WTC11 (cell line): ENCODE measurements around the gene WWC1. TPM values are rescaled to one million over a fixed set of nuclear protein-coding genes. Genes with fewer than 3 reads are reported as not detected.

ENCODE experiments used
- ATAC-seq: fragments of 200-7000 bp; cut with Tn5 transposase; 2 replicates; pipeline ENCODE4 v1.10.0; 2021; ENCODE audit warnings: mild to moderate bottlenecking, moderate library complexity
- CTCF ChIA-PET: fragments of 300-600 bp; sonication (Branson Sonifier 250); formaldehyde crosslinking; loops from one replicate; lab custom pipeline; 2021; ENCODE audit warnings: antibody characterized with exemption; lab: Charles Lee
- POLR2A ChIA-PET: fragments of 350-600 bp; sonication (Branson Sonifier 250); formaldehyde crosslinking; loops from one replicate; lab custom pipeline; 2021; ENCODE audit warnings: antibody characterized with exemption; lab: Charles Lee
- DNase-seq: peaks from one replicate; pipeline ENCODE4 v3.0.0; 2021; ENCODE audit warnings: low spot score
- H3K27ac Mint-ChIP-seq: 2 replicates; pipeline ENCODE4 v1.8.0; 2021; ENCODE audit warnings: mixed read lengths
- H3K27me3 Mint-ChIP-seq: 2 replicates; pipeline ENCODE4 v1.8.0; 2021; ENCODE audit warnings: low read depth, mild to moderate bottlenecking, moderate library complexity, mixed read lengths
- H3K36me3 Mint-ChIP-seq: 2 replicates; pipeline ENCODE4 v1.8.0; 2021; ENCODE audit warnings: mixed read lengths
- H3K4me1 Mint-ChIP-seq: 2 replicates; pipeline ENCODE4 v1.8.0; 2022; ENCODE audit warnings: mixed read lengths
- H3K4me3 Mint-ChIP-seq: 2 replicates; pipeline ENCODE4 v1.8.0; 2021; ENCODE audit warnings: mild to moderate bottlenecking, moderate library complexity, mixed read lengths
- H3K9me3 Mint-ChIP-seq: 2 replicates; pipeline ENCODE4 v1.8.0; 2021; ENCODE audit warnings: mixed read lengths
- ATF3 ChIP-seq: sonication (generic); formaldehyde crosslinking; conservative IDR thresholded peaks from 2 replicates; pipeline ENCODE4 v1.8.1; 2022; ENCODE audit warnings: mild to moderate bottlenecking, missing genetic modification reagents
- ATF6 ChIP-seq: sonication (generic); formaldehyde crosslinking; IDR thresholded peaks from 2 replicates; pipeline ENCODE4 v1.8.1; 2023; ENCODE audit warnings: mild to moderate bottlenecking, missing genetic modification reagents
- CTCF ChIP-seq: fragments of 200-600 bp; IDR thresholded peaks from 2 replicates; pipeline ENCODE4 v1.8.0; 2022; ENCODE audit warnings: antibody characterized with exemption
- EMX1 ChIP-seq: fragments of 250-450 bp; sonication (Bioruptor Pico); IDR thresholded peaks from 2 replicates; pipeline ENCODE4 v1.8.0; 2021; ENCODE audit warnings: mild to moderate bottlenecking
- ERG ChIP-seq: fragments of 250-450 bp; sonication (Bioruptor Pico); IDR thresholded peaks from 2 replicates; pipeline ENCODE4 v1.8.0; 2021; ENCODE audit warnings: mild to moderate bottlenecking
- FOXJ3 ChIP-seq: sonication (generic); formaldehyde crosslinking; IDR thresholded peaks from 2 replicates; pipeline ENCODE4 v1.9.0; 2021; ENCODE audit warnings: missing genetic modification reagents, mild to moderate bottlenecking, borderline replicate concordance
- FOXK1 ChIP-seq: sonication (generic); formaldehyde crosslinking; IDR thresholded peaks from 2 replicates; pipeline ENCODE4 v1.8.0; 2022; ENCODE audit warnings: mild to moderate bottlenecking, moderate library complexity, missing genetic modification reagents
- GABPB1 ChIP-seq: sonication (generic); formaldehyde crosslinking; IDR thresholded peaks from 2 replicates; pipeline ENCODE4 v1.8.1; 2023; ENCODE audit warnings: mild to moderate bottlenecking, missing genetic modification reagents
- GRHL2 ChIP-seq: fragments of 250-450 bp; sonication (Bioruptor Pico); IDR thresholded peaks from 2 replicates; pipeline ENCODE4 v1.8.0; 2022; ENCODE audit warnings: mild to moderate bottlenecking, moderate library complexity; ENCODE audit not compliant: insufficient replicate concordance, severe bottlenecking
- GTF2I ChIP-seq: fragments of 250-450 bp; sonication (Bioruptor Pico); conservative IDR thresholded peaks from 2 replicates; pipeline ENCODE4 v1.4.0; 2021; ENCODE audit warnings: mild to moderate bottlenecking
- IRF2 ChIP-seq: sonication (generic); formaldehyde crosslinking; IDR thresholded peaks from 2 replicates; pipeline ENCODE4 v1.8.0; 2022; ENCODE audit warnings: low read depth, missing genetic modification reagents, borderline replicate concordance
- NFATC4 ChIP-seq: fragments of 250-450 bp; sonication (Bioruptor Pico); IDR thresholded peaks from 2 replicates; pipeline ENCODE4 v1.9.0; 2021; ENCODE audit warnings: mild to moderate bottlenecking
- RELA ChIP-seq: sonication (generic); formaldehyde crosslinking; IDR thresholded peaks from 2 replicates; pipeline ENCODE4 v1.8.1; 2022; ENCODE audit warnings: missing genetic modification reagents, mild to moderate bottlenecking, borderline replicate concordance
- SMAD4 ChIP-seq: sonication (generic); formaldehyde crosslinking; IDR thresholded peaks from 2 replicates; pipeline ENCODE4 v1.8.0; 2022; ENCODE audit warnings: mild to moderate bottlenecking, missing genetic modification reagents
- TP53 ChIP-seq: sonication (generic); formaldehyde crosslinking; IDR thresholded peaks from 2 replicates; pipeline ENCODE4 v1.8.1; 2023; ENCODE audit warnings: mild to moderate bottlenecking, missing genetic modification reagents
- USF2 ChIP-seq: sonication (generic); formaldehyde crosslinking; IDR thresholded peaks from 2 replicates; pipeline ENCODE4 v1.8.1; 2023; ENCODE audit warnings: mild to moderate bottlenecking, missing genetic modification reagents, moderate library complexity
- ZBTB21 ChIP-seq: sonication (generic); formaldehyde crosslinking; IDR thresholded peaks from 2 replicates; pipeline ENCODE4 v1.8.1; 2023; ENCODE audit warnings: mild to moderate bottlenecking, missing genetic modification reagents, borderline replicate concordance
- ZNF138 ChIP-seq: sonication (generic); formaldehyde crosslinking; conservative IDR thresholded peaks from 2 replicates; pipeline ENCODE4 v1.8.1; 2022; ENCODE audit warnings: mild to moderate bottlenecking, moderate library complexity, missing genetic modification reagents
- ZNF263 ChIP-seq: sonication (generic); formaldehyde crosslinking; IDR thresholded peaks from 2 replicates; pipeline ENCODE4 v1.8.1; 2022; ENCODE audit warnings: low read depth, mild to moderate bottlenecking, moderate library complexity, missing genetic modification reagents
- ZNF317 ChIP-seq: sonication (generic); formaldehyde crosslinking; IDR thresholded peaks from 2 replicates; pipeline ENCODE4 v1.8.1; 2023; ENCODE audit warnings: low read depth, mild to moderate bottlenecking, moderate library complexity, missing genetic modification reagents, borderline replicate concordance
- ZNF671 ChIP-seq: fragments of 250-450 bp; sonication (Bioruptor Pico); IDR thresholded peaks from 2 replicates; pipeline ENCODE4 v1.8.0; 2021; ENCODE audit warnings: mild to moderate bottlenecking
- total RNA-seq: library from RNA; stranded (reverse); gene quantifications from 3 replicates; pipeline ENCODE4 v1.2.3, GENCODE V29; 2021
- TF ChIP-seq, protein P1 (sequence below): sonication (generic); formaldehyde crosslinking; IDR thresholded peaks from 2 replicates; pipeline ENCODE4 v1.8.1; 2022; ENCODE audit warnings: low read depth, missing genetic modification reagents, borderline replicate concordance
- TF ChIP-seq, protein P2 (sequence below): sonication (generic); formaldehyde crosslinking; IDR thresholded peaks from 2 replicates; pipeline ENCODE4 v1.8.1; 2023; ENCODE audit warnings: mild to moderate bottlenecking, missing genetic modification reagents, moderate library complexity
- TF ChIP-seq, protein P3 (sequence below): sonication (generic); formaldehyde crosslinking; IDR thresholded peaks from 2 replicates; pipeline ENCODE4 v1.8.0; 2022; ENCODE audit warnings: mild to moderate bottlenecking, missing genetic modification reagents
- TF ChIP-seq, protein P4 (sequence below): sonication (generic); formaldehyde crosslinking; IDR thresholded peaks from 2 replicates; pipeline ENCODE4 v1.8.0; 2022; ENCODE audit warnings: mild to moderate bottlenecking, missing genetic modification reagents

Gene WWC1
- total RNA-seq, 1 experiment from 2014 or later: 48.4 TPM

DNA sequence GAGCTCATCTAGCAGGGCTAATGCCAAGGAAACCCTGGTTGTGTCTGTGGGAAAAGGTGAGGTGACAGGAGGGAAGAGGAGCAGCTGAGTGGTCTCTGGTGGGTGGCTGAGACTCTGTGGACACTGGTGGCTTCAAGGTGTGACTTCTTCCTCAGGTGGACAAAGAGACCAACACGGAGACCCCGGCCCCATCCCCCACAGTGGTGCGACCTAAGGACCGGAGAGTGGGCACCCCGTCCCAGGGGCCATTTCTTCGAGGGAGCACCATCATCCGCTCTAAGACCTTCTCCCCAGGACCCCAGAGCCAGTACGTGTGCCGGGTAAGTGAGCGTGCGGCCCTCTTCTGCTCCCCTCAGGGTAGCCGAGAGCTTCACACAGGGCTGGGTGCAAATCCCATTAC is 163.8 kb downstream of the WWC1 start:
- no peaks in the 10 kb centered on the region for H3K4me1 Mint-ChIP-seq
- no peaks in the 10 kb centered on the region for H3K27me3 Mint-ChIP-seq
- ATAC-seq: no peak
- DNase-seq: no peak
- no peaks in the 10 kb centered on the region for H3K9me3 Mint-ChIP-seq
- CTCF ChIA-PET: no interaction called here
- no peak overlapping the region for H3K4me3 Mint-ChIP-seq
- POLR2A ChIA-PET: no interaction called here
- TF ChIP-seq NFATC4 (CRISPR knock-in tag) (no peak), RELA (CRISPR knock-in tag) (no peak), ZNF317 (no peak), SMAD4 (no peak), ZNF263 (CRISPR knock-in tag) (no peak), ZNF138 (CRISPR knock-in tag) (no peak), GABPB1 (CRISPR knock-in tag) (no peak), ATF6 (CRISPR knock-in tag) (no peak), FOXJ3 (CRISPR knock-in tag) (no peak), ZBTB21 (no peak), EMX1 (no peak), ZNF671 (no peak), ERG (CRISPR knock-in tag) (no peak)
- TF ChIP-seq, protein P1, sequence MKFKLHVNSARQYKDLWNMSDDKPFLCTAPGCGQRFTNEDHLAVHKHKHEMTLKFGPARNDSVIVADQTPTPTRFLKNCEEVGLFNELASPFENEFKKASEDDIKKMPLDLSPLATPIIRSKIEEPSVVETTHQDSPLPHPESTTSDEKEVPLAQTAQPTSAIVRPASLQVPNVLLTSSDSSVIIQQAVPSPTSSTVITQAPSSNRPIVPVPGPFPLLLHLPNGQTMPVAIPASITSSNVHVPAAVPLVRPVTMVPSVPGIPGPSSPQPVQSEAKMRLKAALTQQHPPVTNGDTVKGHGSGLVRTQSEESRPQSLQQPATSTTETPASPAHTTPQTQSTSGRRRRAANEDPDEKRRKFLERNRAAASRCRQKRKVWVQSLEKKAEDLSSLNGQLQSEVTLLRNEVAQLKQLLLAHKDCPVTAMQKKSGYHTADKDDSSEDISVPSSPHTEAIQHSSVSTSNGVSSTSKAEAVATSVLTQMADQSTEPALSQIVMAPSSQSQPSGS (CRISPR knock-in tag): no peak
- peaks cover 37% of the 10 kb centered on the region for H3K36me3 Mint-ChIP-seq
- no peak overlapping the region for H3K27ac Mint-ChIP-seq

GRCh38 chr5:168457542-168457941 is 166.1 kb downstream of the WWC1 start:
- POLR2A ChIA-PET: no interaction called here
- no peak for DNase-seq
- Mint-ChIP-seq H3K27me3 (no peaks in the 10 kb centered on the region), H3K27ac (no peak overlapping the region), H3K9me3 (no peaks in the 10 kb centered on the region), H3K4me3 (no peak overlapping the region), H3K36me3 (peaks cover 47% of the 10 kb centered on the region), H3K4me1 (no peaks in the 10 kb centered on the region)
- CTCF ChIA-PET: no interaction called here
- no peak for ATAC-seq
- TF ChIP-seq GTF2I (CRISPR knock-in tag) (no peak), FOXK1 (no peak), USF2 (CRISPR knock-in tag) (no peak), CTCF (no peak), TP53 (CRISPR knock-in tag) (no peak), IRF2 (no peak), ATF3 (CRISPR knock-in tag) (no peak), ZNF138 (CRISPR knock-in tag) (no peak), ZNF263 (CRISPR knock-in tag) (no peak), GRHL2 (CRISPR knock-in tag) (no peak)
- TF ChIP-seq, protein P2, sequence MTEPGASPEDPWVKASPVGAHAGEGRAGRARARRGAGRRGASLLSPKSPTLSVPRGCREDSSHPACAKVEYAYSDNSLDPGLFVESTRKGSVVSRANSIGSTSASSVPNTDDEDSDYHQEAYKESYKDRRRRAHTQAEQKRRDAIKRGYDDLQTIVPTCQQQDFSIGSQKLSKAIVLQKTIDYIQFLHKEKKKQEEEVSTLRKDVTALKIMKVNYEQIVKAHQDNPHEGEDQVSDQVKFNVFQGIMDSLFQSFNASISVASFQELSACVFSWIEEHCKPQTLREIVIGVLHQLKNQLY (CRISPR knock-in tag): no peak
- TF ChIP-seq, protein P1 (CRISPR knock-in tag): no peak
- TF ChIP-seq, protein P3, sequence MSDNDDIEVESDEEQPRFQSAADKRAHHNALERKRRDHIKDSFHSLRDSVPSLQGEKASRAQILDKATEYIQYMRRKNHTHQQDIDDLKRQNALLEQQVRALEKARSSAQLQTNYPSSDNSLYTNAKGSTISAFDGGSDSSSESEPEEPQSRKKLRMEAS: no peak
- TF ChIP-seq, protein P4, sequence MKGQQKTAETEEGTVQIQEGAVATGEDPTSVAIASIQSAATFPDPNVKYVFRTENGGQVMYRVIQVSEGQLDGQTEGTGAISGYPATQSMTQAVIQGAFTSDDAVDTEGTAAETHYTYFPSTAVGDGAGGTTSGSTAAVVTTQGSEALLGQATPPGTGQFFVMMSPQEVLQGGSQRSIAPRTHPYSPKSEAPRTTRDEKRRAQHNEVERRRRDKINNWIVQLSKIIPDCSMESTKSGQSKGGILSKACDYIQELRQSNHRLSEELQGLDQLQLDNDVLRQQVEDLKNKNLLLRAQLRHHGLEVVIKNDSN (CRISPR knock-in tag): no peak
